Stomach (tissue), 4 donors: ENCODE results near the gene FAM50A.

Experiments used
- EP300 ChIP-seq: sonication (generic); formaldehyde crosslinking; IDR thresholded peaks from one replicate; pipeline ENCODE4 v1.6.1; 2017; ENCODE audit warnings: antibody characterized with exemption
- POLR2A ChIP-seq, 4 donors: fragments of 450-650 bp; IDR thresholded peaks; one replicate each; pipeline ENCODE4 v1.6.1; 2016; ENCODE audit warnings: antibody characterized with exemption in 4 of 4, control low read depth in 2 of 4, mild to moderate bottlenecking in 1 of 4, moderate library complexity in 1 of 4
- TF ChIP-seq, protein P1 (sequence below), 7 experiments: fragments of 450-650 bp in 4 of 7; fragments of 200-600 bp in 3 of 7; sonication (generic) in 3 of 7; IDR thresholded peaks; one replicate each; pipeline ENCODE4 v1.5.1; 2016 to 2019; ENCODE audit warnings: antibody characterized with exemption in 7 of 7, control low read depth in 2 of 7, mild to moderate bottlenecking in 1 of 7

DNA sequence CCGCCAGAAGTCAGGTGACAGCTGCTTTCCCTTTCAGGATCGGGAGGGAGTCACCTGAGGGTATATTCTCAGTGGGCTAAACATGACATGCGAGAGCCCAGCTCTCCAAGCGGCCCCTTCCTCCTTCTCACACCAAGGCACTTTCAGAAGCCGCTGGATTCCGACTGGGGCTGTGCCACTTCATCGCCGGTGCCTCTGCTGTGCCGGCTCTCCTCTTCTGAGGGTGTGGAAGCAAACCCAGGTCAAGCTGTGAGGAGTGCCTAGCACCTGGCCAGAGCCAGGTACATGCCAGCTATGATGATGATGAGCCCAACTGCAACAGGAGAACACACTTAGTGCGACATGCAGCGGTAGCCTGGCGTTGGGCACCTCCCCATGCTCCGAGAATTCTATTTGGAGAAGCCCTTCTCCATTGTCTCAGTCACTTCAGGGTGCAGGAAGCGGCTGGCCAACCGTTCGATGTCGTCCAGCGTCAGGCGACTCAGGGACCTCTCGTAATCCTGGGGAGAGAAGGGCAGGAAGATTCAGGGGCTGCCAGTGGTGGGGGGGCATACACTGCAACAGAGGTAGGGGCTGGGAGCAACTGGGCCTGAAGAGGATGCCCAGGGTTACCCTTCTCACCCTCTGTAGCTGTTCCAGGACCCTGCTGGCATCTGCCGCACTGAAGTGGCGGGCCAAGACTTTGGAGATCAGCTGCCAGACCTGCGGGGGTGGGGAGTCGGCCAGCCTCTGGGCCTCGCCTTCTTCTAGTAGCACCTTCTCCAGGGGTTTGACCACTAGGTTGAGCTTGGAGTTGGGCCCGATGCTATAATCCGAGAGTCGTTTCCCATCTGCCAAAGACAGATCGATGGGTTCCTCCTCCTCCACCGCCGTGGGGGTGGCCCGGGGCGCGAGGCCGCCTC, 41.5 kb downstream of the FAM50A start:
- TF ChIP-seq, protein P1, sequence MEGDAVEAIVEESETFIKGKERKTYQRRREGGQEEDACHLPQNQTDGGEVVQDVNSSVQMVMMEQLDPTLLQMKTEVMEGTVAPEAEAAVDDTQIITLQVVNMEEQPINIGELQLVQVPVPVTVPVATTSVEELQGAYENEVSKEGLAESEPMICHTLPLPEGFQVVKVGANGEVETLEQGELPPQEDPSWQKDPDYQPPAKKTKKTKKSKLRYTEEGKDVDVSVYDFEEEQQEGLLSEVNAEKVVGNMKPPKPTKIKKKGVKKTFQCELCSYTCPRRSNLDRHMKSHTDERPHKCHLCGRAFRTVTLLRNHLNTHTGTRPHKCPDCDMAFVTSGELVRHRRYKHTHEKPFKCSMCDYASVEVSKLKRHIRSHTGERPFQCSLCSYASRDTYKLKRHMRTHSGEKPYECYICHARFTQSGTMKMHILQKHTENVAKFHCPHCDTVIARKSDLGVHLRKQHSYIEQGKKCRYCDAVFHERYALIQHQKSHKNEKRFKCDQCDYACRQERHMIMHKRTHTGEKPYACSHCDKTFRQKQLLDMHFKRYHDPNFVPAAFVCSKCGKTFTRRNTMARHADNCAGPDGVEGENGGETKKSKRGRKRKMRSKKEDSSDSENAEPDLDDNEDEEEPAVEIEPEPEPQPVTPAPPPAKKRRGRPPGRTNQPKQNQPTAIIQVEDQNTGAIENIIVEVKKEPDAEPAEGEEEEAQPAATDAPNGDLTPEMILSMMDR (IDR thresholded peaks at IDR 0.05): no peak
- no peak for TF ChIP-seq EP300
- no peak for TF ChIP-seq POLR2A (IDR thresholded peaks at IDR 0.05)
